Activated naive CD8-positive, alpha-beta T cell treated with anti-CD3 and anti-CD28 coated beads, Interleukin-2, amount 10 ng/mL, durations not matched to agents 7 days and 5 days (primary cell): ENCODE results near the gene PINLYP. TPM values are rescaled to one million over a fixed set of nuclear protein-coding genes. Genes with fewer than 3 reads are reported as not detected.
A peak's percentile ranks its signal among the peaks of the same experiment; 100 is the strongest.
"Not testable (repeated sequence)": the region's sequence is repeated elsewhere in the genome, so short reads cannot be mapped to it uniquely, and the experiment has no call there.

Experiments
- ATAC-seq: fragments of 150-1000 bp; cut with Tn5 transposase; one replicate; pipeline ENCODE4 v1.10.0; 2021; ENCODE audit warnings: low read depth, moderate library complexity
- POLR2A ChIA-PET: fragments of 350-600 bp; sonication (Branson Sonifier 250); formaldehyde crosslinking; loops from one replicate; lab custom pipeline; 2021; ENCODE audit warnings: antibody characterized with exemption; lab: Charles Lee
- DNase-seq: peaks from one replicate; pipeline ENCODE4 v3.0.0; 2021
- H3K27ac Mint-ChIP-seq: one replicate; pipeline ENCODE4 v1.8.0; 2022; ENCODE audit warnings: mild to moderate bottlenecking, mixed read lengths
- H3K27me3 Mint-ChIP-seq: one replicate; pipeline ENCODE4 v1.8.0; 2022; ENCODE audit warnings: mild to moderate bottlenecking, moderate library complexity, mixed read lengths
- H3K36me3 Mint-ChIP-seq: one replicate; pipeline ENCODE4 v1.8.0; 2021; ENCODE audit warnings: mild to moderate bottlenecking, mixed read lengths
- H3K4me1 Mint-ChIP-seq: one replicate; pipeline ENCODE4 v1.8.0; 2021; ENCODE audit warnings: mixed read lengths
- H3K4me3 Mint-ChIP-seq: one replicate; pipeline ENCODE4 v1.8.0; 2022; ENCODE audit warnings: mild to moderate bottlenecking, moderate library complexity, mixed read lengths
- H3K9me3 Mint-ChIP-seq: one replicate; pipeline ENCODE4 v1.8.0; 2021; ENCODE audit warnings: mixed read lengths
- total RNA-seq, 2 experiments: library from RNA; stranded (reverse); gene quantifications; one replicate each; pipeline ENCODE4 v1.2.3, GENCODE V29; 2021

The PINLYP gene
- total RNA-seq, 2 experiments from 2014 or later: 11.7 to 15.6 TPM

- DNase-seq: no peak
- H3K9me3 Mint-ChIP-seq: no peaks in the 10 kb centered on the region
- H3K27me3 Mint-ChIP-seq: no peaks in the 10 kb centered on the region
- peaks cover 8% of the 10 kb centered on the region for H3K36me3 Mint-ChIP-seq
- H3K27ac Mint-ChIP-seq: peak overlapping the region; percentile 28
- H3K4me3 Mint-ChIP-seq: peak overlapping the region; percentile 59
- no peak for ATAC-seq
- H3K4me1 Mint-ChIP-seq: peaks cover 44% of the 10 kb centered on the region
- POLR2A ChIA-PET: interaction anchor here (0.6 to 4.4 kb wide), 19 partner anchors 10 to 586 kb away, joined by 3 to 45 read pairs (median 4); partner anchors contain the start of genes PHLDB3, PINLYP, XRCC1 and ZNF575
Measured at GRCh38 chr19:43594081-43594697, 18.6 kb downstream of the PINLYP start.

- Mint-ChIP-seq H3K4me1 (peaks cover 39% of the 10 kb centered on the region), H3K9me3 (no peaks in the 10 kb centered on the region), H3K36me3 (peaks cover 6% of the 10 kb centered on the region), H3K4me3 (peak overlapping the region; percentile 94), H3K27me3 (no peaks in the 10 kb centered on the region), H3K27ac (peak overlapping the region; percentile 97)
- POLR2A ChIA-PET: interaction anchor here (0.6 to 4.4 kb wide), 21 partner anchors 11 to 585 kb away, joined by 3 to 45 read pairs (median 4); partner anchors contain the start of genes PHLDB3, PINLYP, XRCC1 and ZNF428
- ATAC-seq (peak; percentile 55), DNase-seq (peak; percentile 84)
Measured at GRCh38 chr19:43594710-43595604, 19.4 kb downstream of the PINLYP start.

GRCh38 chr19:43595605-43595998, 20.0 kb downstream of the PINLYP start:
- Mint-ChIP-seq H3K4me3 (peak overlapping the region; percentile 94), H3K9me3 (no peaks in the 10 kb centered on the region), H3K4me1 (peaks cover 37% of the 10 kb centered on the region), H3K27me3 (no peaks in the 10 kb centered on the region), H3K27ac (peak overlapping the region; percentile 97), H3K36me3 (peaks cover 6% of the 10 kb centered on the region)
- DNase-seq (no peak), ATAC-seq (peak; percentile 8)
- POLR2A ChIA-PET: interaction anchor here (0.6 to 4.4 kb wide), 17 partner anchors 15 to 189 kb away, joined by 3 to 45 read pairs (median 5); partner anchors contain the start of genes PINLYP, SMG9, XRCC1 and ZNF428

GRCh38 chr19:43595999-43596841, 20.6 kb downstream of the PINLYP start, which contains the start of the genes IRGQ and ZNF576:
IRGQ (minus strand) TSS chr19:43596134; CDS start chr19:43595338, 796 bp downstream.
ZNF576 (plus strand) TSS chr19:43596595; CDS start chr19:43597109, 514 bp downstream.
- ATAC-seq: peak; percentile 86

GRCh38 chr19:43596842-43597461, 21.4 kb downstream of the PINLYP start:
- POLR2A ChIA-PET: interaction anchor here (0.6 to 4.4 kb wide), 9 partner anchors 20 to 157 kb away, joined by 4 to 45 read pairs (median 6); partner anchors contain the start of genes PINLYP, SMG9, XRCC1 and ZNF428
- no peak for DNase-seq
- H3K9me3 Mint-ChIP-seq: no peaks in the 10 kb centered on the region
- peak overlapping the region; percentile 94 for H3K4me3 Mint-ChIP-seq
- H3K27me3 Mint-ChIP-seq: no peaks in the 10 kb centered on the region
- H3K27ac Mint-ChIP-seq: peak overlapping the region; percentile 97
- peaks cover 2% of the 10 kb centered on the region for H3K36me3 Mint-ChIP-seq
- no peak for ATAC-seq
- peaks cover 33% of the 10 kb centered on the region for H3K4me1 Mint-ChIP-seq

More at GRCh38 chr19:43595999-43596841, 20.6 kb downstream of the PINLYP start, which contains the start of the genes IRGQ and ZNF576:
- no peaks in the 10 kb centered on the region for H3K27me3 Mint-ChIP-seq
- H3K36me3 Mint-ChIP-seq: peaks cover 2% of the 10 kb centered on the region
- H3K4me3 Mint-ChIP-seq: peak within 1 kb of the TSS; percentile 94
- H3K4me1 Mint-ChIP-seq: peaks cover 33% of the 10 kb centered on the region
- peak; percentile 100 for DNase-seq
- POLR2A ChIA-PET: interaction anchor here (0.6 to 4.4 kb wide), 12 partner anchors 16 to 158 kb away, joined by 3 to 45 read pairs (median 8); partner anchors contain the start of genes PINLYP, SMG9, XRCC1 and ZNF428
- H3K9me3 Mint-ChIP-seq: no peaks in the 10 kb centered on the region
- H3K27ac Mint-ChIP-seq: peak within 1 kb of the TSS; percentile 97

- Mint-ChIP-seq H3K27ac (peak overlapping the region; percentile 97), H3K27me3 (no peaks in the 10 kb centered on the region), H3K36me3 (peaks cover 2% of the 10 kb centered on the region), H3K4me1 (peaks cover 33% of the 10 kb centered on the region), H3K9me3 (no peaks in the 10 kb centered on the region), H3K4me3 (peak overlapping the region; percentile 94)
- DNase-seq: no peak
- POLR2A ChIA-PET: interaction anchor here (0.6 to 4.4 kb wide), 3 partner anchors 20 to 42 kb away, joined by 5 to 45 read pairs (median 30); partner anchors contain the start of genes PINLYP and XRCC1
- no peak for ATAC-seq
Measured at GRCh38 chr19:43597876-43598275, 22.3 kb downstream of the PINLYP start.

- Mint-ChIP-seq H3K4me3 (no peak overlapping the region), H3K9me3 (no peaks in the 10 kb centered on the region), H3K36me3 (no peaks in the 10 kb centered on the region), H3K4me1 (peaks cover 30% of the 10 kb centered on the region), H3K27me3 (no peaks in the 10 kb centered on the region), H3K27ac (no peak overlapping the region)
- POLR2A ChIA-PET: no interaction called here
- DNase-seq: no peak
- ATAC-seq: no peak
Measured at GRCh38 chr19:43598445-43599240, 23.0 kb downstream of the PINLYP start.

GRCh38 chr19:43599635-43600295, 24.2 kb downstream of the PINLYP start:
- no peaks in the 10 kb centered on the region for H3K27me3 Mint-ChIP-seq
- no peak overlapping the region for H3K27ac Mint-ChIP-seq
- ATAC-seq (no peak), DNase-seq (no peak)
- POLR2A ChIA-PET: no interaction called here
- no peaks in the 10 kb centered on the region for H3K9me3 Mint-ChIP-seq
- H3K36me3 Mint-ChIP-seq: no peaks in the 10 kb centered on the region
- H3K4me1 Mint-ChIP-seq: peaks cover 26% of the 10 kb centered on the region
- no peak overlapping the region for H3K4me3 Mint-ChIP-seq

- DNase-seq, ATAC-seq, H3K27me3 Mint-ChIP-seq, H3K36me3 Mint-ChIP-seq, H3K27ac Mint-ChIP-seq, H3K9me3 Mint-ChIP-seq, H3K4me3 Mint-ChIP-seq, POLR2A ChIA-PET: not testable (repeated sequence)
- H3K4me1 Mint-ChIP-seq: peaks cover 25% of the 10 kb centered on the region
Measured at GRCh38 chr19:43600326-43600725, 24.7 kb downstream of the PINLYP start.

GRCh38 chr19:43605875-43606568, 30.4 kb downstream of the PINLYP start:
- Mint-ChIP-seq H3K9me3 (no peaks in the 10 kb centered on the region), H3K36me3 (no peaks in the 10 kb centered on the region), H3K27me3 (no peaks in the 10 kb centered on the region), H3K27ac (no peak overlapping the region), H3K4me3 (no peak overlapping the region), H3K4me1 (peaks cover 4% of the 10 kb centered on the region)
- POLR2A ChIA-PET: interaction anchor here (0.6 kb wide), 1 partner anchor 147 kb away, joined by 6 read pairs; no protein-coding TSS in a partner anchor
- ATAC-seq (no peak), DNase-seq (no peak)
